MM.1S (cell line): ENCODE results near the gene ABCA9.
A peak's percentile ranks its signal among the peaks of the same experiment; 100 is the strongest.

ENCODE experiments used
- DNase-seq: peaks from one replicate; pipeline ENCODE4 v3.0.0-alpha.2; 2015
- H2AFZ ChIP-seq: fragments of 300-600 bp; sonication (generic); 2 replicates; pipeline ENCODE4 v1.6.0; 2016; ENCODE audit warnings: antibody characterized with exemption, low read length
- H3F3A ChIP-seq: fragments of 300-600 bp; sonication (generic); 2 replicates; pipeline ENCODE4 v1.6.1; 2016; ENCODE audit warnings: mild to moderate bottlenecking, antibody characterized with exemption, low read length, moderate library complexity, mixed read lengths; ENCODE audit not compliant: insufficient read depth
- H3K27ac ChIP-seq: fragments of 300-600 bp; sonication (generic); 2 replicates; pipeline ENCODE4 v1.5.1; 2016; ENCODE audit warnings: mild to moderate bottlenecking, low read length
- H3K27me3 ChIP-seq: fragments of 300-600 bp; sonication (generic); replicated peaks from 2 replicates; pipeline ENCODE4 v1.6.0; 2016; ENCODE audit warnings: low read length; ENCODE audit not compliant: insufficient read depth
- H3K36me3 ChIP-seq: fragments of 300-600 bp; sonication (generic); replicated peaks from 2 replicates; pipeline ENCODE4 v1.6.1; 2016; ENCODE audit warnings: mild to moderate bottlenecking, low read length, mixed read lengths; ENCODE audit not compliant: insufficient read depth
- H3K4me1 ChIP-seq: fragments of 300-600 bp; sonication (generic); 2 replicates; pipeline ENCODE4 v1.6.1; 2016; ENCODE audit warnings: low read length, mixed read lengths
- H3K4me2 ChIP-seq: fragments of 300-600 bp; sonication (generic); 2 replicates; pipeline ENCODE4 v1.6.0; 2016; ENCODE audit warnings: low read depth, low read length
- H3K4me3 ChIP-seq: fragments of 300-600 bp; sonication (generic); 2 replicates; pipeline ENCODE4 v1.5.1; 2016; ENCODE audit warnings: low read length, mixed read lengths
- H3K79me2 ChIP-seq: fragments of 300-600 bp; sonication (generic); 2 replicates; pipeline ENCODE4 v1.6.1; 2016; ENCODE audit warnings: mixed run types, low read length, mixed read lengths
- H3K9ac ChIP-seq: fragments of 300-600 bp; sonication (generic); 2 replicates; pipeline ENCODE4 v1.6.1; 2016; ENCODE audit warnings: low read length, mixed read lengths
- H3K9me2 ChIP-seq: fragments of 300-600 bp; sonication (generic); replicated peaks from 2 replicates; pipeline ENCODE4 v1.6.1; 2016; ENCODE audit warnings: mild to moderate bottlenecking, low read length, mixed read lengths; ENCODE audit not compliant: insufficient read depth
- H3K9me3 ChIP-seq: fragments of 300-600 bp; sonication (generic); replicated peaks from 2 replicates; pipeline ENCODE4 v1.6.1; 2016; ENCODE audit warnings: mild to moderate bottlenecking, low read length, mixed read lengths; ENCODE audit not compliant: insufficient read depth
- H4K20me1 ChIP-seq: fragments of 300-600 bp; sonication (generic); 2 replicates; pipeline ENCODE4 v1.6.1; 2016; ENCODE audit warnings: mild to moderate bottlenecking, low read length, moderate library complexity, mixed read lengths; ENCODE audit not compliant: insufficient read depth
- CTCF ChIP-seq: fragments of 300-600 bp; sonication (generic); IDR thresholded peaks from 2 replicates; pipeline ENCODE4 v1.5.1; 2016; ENCODE audit warnings: antibody characterized with exemption, low read length, mixed read lengths
- EZH2 ChIP-seq: fragments of 300-600 bp; sonication (generic); optimal IDR thresholded peaks from 2 replicates; pipeline ENCODE3; 2017; ENCODE audit warnings: low read depth, mild to moderate bottlenecking, antibody characterized with exemption, low read length, mixed read lengths
- EZH2phosphoT487 ChIP-seq: fragments of 300-600 bp; sonication (generic); IDR thresholded peaks from 2 replicates; pipeline ENCODE4 v1.6.1; 2018; ENCODE audit warnings: antibody characterized with exemption, low read length

The ABCA9 gene

GRCh38 chr17:69084911-69085310 lies 24.2 kb upstream of the ABCA9 start:
- Histone ChIP-seq H3K36me3 (no peaks in the 10 kb centered on the region), H3K9me3 (no peaks in the 10 kb centered on the region), H4K20me1 (no peaks in the 10 kb centered on the region), H3K4me1 (no peaks in the 10 kb centered on the region), H3K79me2 (no peaks in the 10 kb centered on the region), H3K9ac (no peak overlapping the region), H3K4me2 (no peak overlapping the region), H3K27ac (no peak overlapping the region), H3K4me3 (no peak overlapping the region), H3K9me2 (no peaks in the 10 kb centered on the region), H3K27me3 (no peaks in the 10 kb centered on the region), H3F3A (no peaks in the 10 kb centered on the region), H2AFZ (no peak overlapping the region)
- DNase-seq, result no peak
- peak; percentile 30 for TF ChIP-seq CTCF
- TF ChIP-seq EZH2phosphoT487, result no peak

GRCh38 chr17:69082696-69083095 lies 22.0 kb upstream of the ABCA9 start:
- TF ChIP-seq EZH2phosphoT487 (no peak), EZH2 (no peak), CTCF (no peak)
- Histone ChIP-seq H3K9ac (no peak overlapping the region), H3K4me2 (no peak overlapping the region), H3K36me3 (no peaks in the 10 kb centered on the region), H2AFZ (no peak overlapping the region), H3K27ac (no peak overlapping the region), H3K27me3 (no peaks in the 10 kb centered on the region), H3F3A (no peaks in the 10 kb centered on the region), H3K4me3 (no peak overlapping the region), H3K4me1 (no peaks in the 10 kb centered on the region), H4K20me1 (no peaks in the 10 kb centered on the region), H3K9me3 (no peaks in the 10 kb centered on the region), H3K9me2 (no peaks in the 10 kb centered on the region), H3K79me2 (no peaks in the 10 kb centered on the region)
- DNase-seq, result no peak

- no peak overlapping the region for H3K9ac ChIP-seq
- H3F3A ChIP-seq, result no peaks in the 10 kb centered on the region
- TF ChIP-seq EZH2phosphoT487 (no peak), EZH2 (no peak), CTCF (no peak)
- no peaks in the 10 kb centered on the region for H3K9me2 ChIP-seq
- H3K36me3 ChIP-seq, result no peaks in the 10 kb centered on the region
- no peak for DNase-seq
- no peaks in the 10 kb centered on the region for H4K20me1 ChIP-seq
- H2AFZ ChIP-seq, result no peak overlapping the region
- H3K27me3 ChIP-seq, result no peaks in the 10 kb centered on the region
- no peak overlapping the region for H3K27ac ChIP-seq
- no peaks in the 10 kb centered on the region for H3K9me3 ChIP-seq
- H3K4me3 ChIP-seq, result no peak overlapping the region
- no peaks in the 10 kb centered on the region for H3K4me1 ChIP-seq
- H3K79me2 ChIP-seq, result no peaks in the 10 kb centered on the region
- H3K4me2 ChIP-seq, result no peak overlapping the region
These were observed 18.1 kb upstream of the ABCA9 start for GRCh38 chr17:69078864-69079263.
